ENCODE measurements around the gene TRIM71. TPM values are rescaled to one million over a fixed set of nuclear protein-coding genes. Genes with fewer than 3 reads are reported as not detected.

TRIM71 gene
- total RNA-seq, 1 experiment from 2014 or later, result 274 TPM

- ChIA-PET CTCF (interaction anchor here (1.8 kb wide), 1 partner anchor 59 kb away, joined by 5 read pairs; no protein-coding TSS in a partner anchor), POLR2A (interaction anchor here (0.7 to 2.5 kb wide), 3 partner anchors 22 to 59 kb away, joined by 4 to 8 read pairs (median 8); no protein-coding TSS in a partner anchor)
- peak overlapping the region; percentile 98 for H3K27ac Mint-ChIP-seq
- no peaks in the 10 kb centered on the region for H3K27me3 Mint-ChIP-seq (ENCODE audit: low read depth)
- H3K9me3 Mint-ChIP-seq, result no peaks in the 10 kb centered on the region
- peak overlapping the region; percentile 71 for H3K4me3 Mint-ChIP-seq
- peak; percentile 29 for ATAC-seq
- peaks cover 96% of the 10 kb centered on the region for H3K4me1 Mint-ChIP-seq
- peak; percentile 68 for DNase-seq (ENCODE audit: low spot score)
- peak; percentile 84; the same call in 1 of the 2 replicates for TF ChIP-seq TEAD1 (CRISPR knock-in tag; IDR thresholded peaks at IDR 0.05)
- TF ChIP-seq ZNF423 (CRISPR knock-in tag; IDR thresholded peaks at IDR 0.05), result peak; percentile 57; the same call in 1 of the 2 replicates
- TF ChIP-seq ETV6 (CRISPR knock-in tag; IDR thresholded peaks at IDR 0.05), result 0 out of 2 replicates have a peak, but pooled peaks have one; percentile 10
- no peak for TF ChIP-seq GRHL2 (CRISPR knock-in tag; IDR thresholded peaks at IDR 0.05; ENCODE audit: insufficient replicate concordance, severe bottlenecking)
- TF ChIP-seq E2F1 (CRISPR knock-in tag; IDR thresholded peaks at IDR 0.05), result no peak
- TF ChIP-seq, protein P1, sequence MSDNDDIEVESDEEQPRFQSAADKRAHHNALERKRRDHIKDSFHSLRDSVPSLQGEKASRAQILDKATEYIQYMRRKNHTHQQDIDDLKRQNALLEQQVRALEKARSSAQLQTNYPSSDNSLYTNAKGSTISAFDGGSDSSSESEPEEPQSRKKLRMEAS (CRISPR knock-in tag; IDR thresholded peaks at IDR 0.05), result peak; percentile 17; the same call in 1 of the 2 replicates
- no peaks in the 10 kb centered on the region for H3K36me3 Mint-ChIP-seq
These were observed 22.5 kb downstream of the TRIM71 start for GRCh38 chr3:32840086-32840841.

DNA sequence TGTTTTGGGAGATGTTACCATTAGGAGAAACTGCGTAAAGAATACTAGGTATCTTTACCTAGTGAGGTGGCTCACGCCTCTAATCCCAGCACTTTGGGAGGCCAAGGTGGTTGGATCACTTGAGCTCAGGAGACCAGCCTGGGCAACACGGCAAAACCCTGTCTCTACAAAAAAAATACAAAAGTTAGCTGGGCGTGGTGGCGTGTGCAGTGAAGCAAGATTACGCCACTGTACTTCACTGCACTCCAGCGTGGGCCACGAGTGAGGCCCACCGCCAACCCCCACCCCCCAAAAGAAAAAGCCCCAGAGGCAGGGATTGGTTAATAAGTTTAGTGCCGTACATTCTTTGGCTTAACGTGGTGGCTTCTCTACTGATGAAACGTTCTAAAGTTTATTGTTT is 23.5 kb downstream of the TRIM71 start:
- H3K4me3 Mint-ChIP-seq, result peak overlapping the region; percentile 71
- no peaks in the 10 kb centered on the region for H3K9me3 Mint-ChIP-seq
- no peaks in the 10 kb centered on the region for H3K36me3 Mint-ChIP-seq
- ATAC-seq (no peak), DNase-seq (ENCODE audit: low spot score) (no peak)
- no peaks in the 10 kb centered on the region for H3K27me3 Mint-ChIP-seq (ENCODE audit: low read depth)
- POLR2A ChIA-PET, result interaction anchor here (0.6 to 2.5 kb wide), 6 partner anchors 8 to 60 kb away, joined by 3 to 8 read pairs (median 4); no protein-coding TSS in a partner anchor
- CTCF ChIA-PET, result interaction anchor here (1.8 kb wide), 1 partner anchor 61 kb away, joined by 5 read pairs; no protein-coding TSS in a partner anchor
- peaks cover 98% of the 10 kb centered on the region for H3K4me1 Mint-ChIP-seq
- peak overlapping the region; percentile 98 for H3K27ac Mint-ChIP-seq
- 0 out of 2 replicates have a peak, but pooled peaks have one; percentile 5 for TF ChIP-seq ZBTB43 (CRISPR knock-in tag; IDR thresholded peaks at IDR 0.05)
- TF ChIP-seq, protein P2, sequence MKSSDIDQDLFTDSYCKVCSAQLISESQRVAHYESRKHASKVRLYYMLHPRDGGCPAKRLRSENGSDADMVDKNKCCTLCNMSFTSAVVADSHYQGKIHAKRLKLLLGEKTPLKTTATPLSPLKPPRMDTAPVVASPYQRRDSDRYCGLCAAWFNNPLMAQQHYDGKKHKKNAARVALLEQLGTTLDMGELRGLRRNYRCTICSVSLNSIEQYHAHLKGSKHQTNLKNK (CRISPR knock-in tag; IDR thresholded peaks at IDR 0.05), result no peak

DNA sequence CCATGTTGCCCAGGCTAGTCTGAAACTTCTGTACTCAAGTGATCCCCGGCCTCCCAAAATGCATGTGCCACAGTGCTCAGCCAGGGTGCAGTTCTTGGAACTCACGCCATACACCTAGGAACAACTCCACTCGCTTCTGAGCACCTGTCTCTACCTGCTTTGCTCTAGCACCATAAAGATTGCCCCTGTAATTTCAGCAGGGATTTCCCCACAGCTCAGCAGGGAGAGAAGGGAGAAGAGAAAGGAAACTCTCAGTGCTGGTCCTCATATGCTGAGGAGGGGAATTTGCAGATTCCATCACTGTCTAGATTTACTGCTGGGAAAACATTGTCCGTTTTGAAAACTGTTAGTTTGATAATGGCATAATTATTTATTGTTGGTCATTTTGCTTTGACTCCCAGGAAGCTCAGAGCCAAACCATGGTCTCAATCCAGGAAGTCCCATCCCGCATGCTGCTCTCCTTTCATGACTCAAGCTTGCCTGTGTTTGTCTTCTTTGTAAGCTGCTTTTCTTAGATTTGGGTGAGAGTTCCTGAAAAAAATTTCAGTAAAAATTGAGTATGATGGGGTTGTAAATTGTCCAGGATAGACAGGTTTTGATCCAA is 24.2 kb downstream of the TRIM71 start:
- no peaks in the 10 kb centered on the region for H3K9me3 Mint-ChIP-seq
- H3K4me3 Mint-ChIP-seq, result peak overlapping the region; percentile 71
- H3K27me3 Mint-ChIP-seq (ENCODE audit: low read depth), result no peaks in the 10 kb centered on the region
- POLR2A ChIA-PET, result interaction anchor here (0.6 to 2.5 kb wide), 6 partner anchors 9 to 62 kb away, joined by 3 to 8 read pairs (median 4); no protein-coding TSS in a partner anchor
- no peak for ATAC-seq
- no peaks in the 10 kb centered on the region for H3K36me3 Mint-ChIP-seq
- H3K4me1 Mint-ChIP-seq, result peaks cover 98% of the 10 kb centered on the region
- DNase-seq (ENCODE audit: low spot score), result no peak
- TF ChIP-seq RORB (CRISPR knock-in tag; IDR thresholded peaks at IDR 0.05) (no peak), ELF4 (CRISPR knock-in tag; IDR thresholded peaks at IDR 0.05; ENCODE audit: low read depth) (no peak), TEAD1 (CRISPR knock-in tag; IDR thresholded peaks at IDR 0.05) (no peak), OVOL2 (CRISPR knock-in tag; IDR thresholded peaks at IDR 0.05; ENCODE audit: borderline replicate concordance) (no peak), TP53 (CRISPR knock-in tag; IDR thresholded peaks at IDR 0.05) (no peak), CREB1 (CRISPR knock-in tag; IDR thresholded peaks at IDR 0.05) (no peak), NFATC4 (CRISPR knock-in tag; IDR thresholded peaks at IDR 0.05) (no peak), TEAD4 (CRISPR knock-in tag; IDR thresholded peaks at IDR 0.05) (no peak), MYBL2 (CRISPR knock-in tag; IDR thresholded peaks at IDR 0.05) (no peak), JAZF1 (CRISPR knock-in tag; IDR thresholded peaks at IDR 0.05) (no peak), NR3C1 (CRISPR knock-in tag; conservative IDR thresholded peaks at IDR 0.05; ENCODE audit: low read depth) (no peak), TCF7 (CRISPR knock-in tag; IDR thresholded peaks at IDR 0.05; ENCODE audit: low read depth) (no peak)
- TF ChIP-seq, protein P3, sequence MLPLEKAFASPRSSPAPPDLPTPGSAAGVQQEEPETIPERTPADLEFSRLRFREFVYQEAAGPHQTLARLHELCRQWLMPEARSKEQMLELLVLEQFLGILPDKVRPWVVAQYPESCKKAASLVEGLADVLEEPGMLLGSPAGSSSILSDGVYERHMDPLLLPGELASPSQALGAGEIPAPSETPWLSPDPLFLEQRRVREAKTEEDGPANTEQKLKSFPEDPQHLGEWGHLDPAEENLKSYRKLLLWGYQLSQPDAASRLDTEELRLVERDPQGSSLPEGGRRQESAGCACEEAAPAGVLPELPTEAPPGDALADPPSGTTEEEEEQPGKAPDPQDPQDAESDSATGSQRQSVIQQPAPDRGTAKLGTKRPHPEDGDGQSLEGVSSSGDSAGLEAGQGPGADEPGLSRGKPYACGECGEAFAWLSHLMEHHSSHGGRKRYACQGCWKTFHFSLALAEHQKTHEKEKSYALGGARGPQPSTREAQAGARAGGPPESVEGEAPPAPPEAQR (CRISPR knock-in tag; IDR thresholded peaks at IDR 0.05), result no peak
- peak overlapping the region; percentile 98 for H3K27ac Mint-ChIP-seq
- CTCF ChIA-PET, result interaction anchor here (1.8 kb wide), 1 partner anchor 61 kb away, joined by 5 read pairs; no protein-coding TSS in a partner anchor
